NCI-H1436 treated with DMSO at 0.1 percent for 48 hours (cell line): ENCODE data around the gene NSD1.

Source experiments
- DNase-seq: peaks from one replicate; lab custom pipeline; 2025; lab: John Stamatoyannopoulos, UW

The NSD1 gene

GRCh38 chr5:177097016-177097985 lies 36.3 kb upstream of the NSD1 start:
- DNase-seq: no peak

GRCh38 chr5:177098120-177098469 lies 35.5 kb upstream of the NSD1 start:
- no peak for DNase-seq

GRCh38 chr5:177098470-177099141 lies 35.0 kb upstream of the NSD1 start:
- no peak for DNase-seq

GRCh38 chr5:177099422-177100093 lies 34.0 kb upstream of the NSD1 start:
- no peak for DNase-seq

- DNase-seq: no peak
Measured at GRCh38 chr5:177100714-177101121, 32.9 kb upstream of the NSD1 start.

- no peak for DNase-seq
Measured at GRCh38 chr5:177103523-177104253, 29.9 kb upstream of the NSD1 start.

- no peak for DNase-seq
Measured at GRCh38 chr5:177105691-177106476, 27.7 kb upstream of the NSD1 start.

- no peak for DNase-seq
Measured at GRCh38 chr5:177107159-177107558, 26.4 kb upstream of the NSD1 start.

- no peak for DNase-seq
Measured at GRCh38 chr5:177109810-177110209, 23.8 kb upstream of the NSD1 start.

- no peak for DNase-seq
Measured at GRCh38 chr5:177111720-177112394, 21.7 kb upstream of the NSD1 start.

- DNase-seq: no peak
Measured at GRCh38 chr5:177112589-177113220, 20.9 kb upstream of the NSD1 start.

- no peak for DNase-seq
Measured at GRCh38 chr5:177113566-177114424, 19.8 kb upstream of the NSD1 start.

- DNase-seq: no peak
Measured at GRCh38 chr5:177116631-177117373, 16.8 kb upstream of the NSD1 start.

GRCh38 chr5:177117441-177118045 lies 16.0 kb upstream of the NSD1 start:
- DNase-seq: no peak

GRCh38 chr5:177122566-177122965 lies 11.0 kb upstream of the NSD1 start:
- DNase-seq: no peak

GRCh38 chr5:177123789-177124485 lies 9.6 kb upstream of the NSD1 start:
- no peak for DNase-seq

- DNase-seq: no peak
Measured at GRCh38 chr5:177124486-177124991, 9.0 kb upstream of the NSD1 start.
